GM23248 (cell line): ENCODE data around the gene LPIN1. TPM values are rescaled to one million over a fixed set of nuclear protein-coding genes. Genes with fewer than 3 reads are reported as not detected.

Source experiments
- DNase-seq: peaks from one replicate; pipeline ENCODE4 v3.0.0-alpha.2; 2015
- H2AFZ ChIP-seq: fragments of 200-600 bp; sonication (generic); 2 replicates; pipeline ENCODE4 v1.6.1; 2016; ENCODE audit warnings: antibody characterized with exemption
- H3F3A ChIP-seq: fragments of 200-600 bp; sonication (generic); 2 replicates; pipeline ENCODE4 v1.6.1; 2016; ENCODE audit warnings: mild to moderate bottlenecking, antibody characterized with exemption, mixed run types; ENCODE audit not compliant: insufficient read depth
- H3K27ac ChIP-seq: fragments of 200-600 bp; sonication (generic); 2 replicates; pipeline ENCODE4 v1.5.1; 2016; ENCODE audit warnings: mild to moderate bottlenecking
- H3K27me3 ChIP-seq: fragments of 200-600 bp; sonication (generic); replicated peaks from 2 replicates; pipeline ENCODE4 v1.6.1; 2016; ENCODE audit warnings: mild to moderate bottlenecking; ENCODE audit not compliant: insufficient read depth
- H3K36me3 ChIP-seq: fragments of 200-600 bp; sonication (generic); 2 replicates; pipeline ENCODE4 v1.6.1; 2016; ENCODE audit warnings: low read depth, mild to moderate bottlenecking
- H3K4me1 ChIP-seq: fragments of 200-600 bp; sonication (generic); 2 replicates; pipeline ENCODE4 v1.6.1; 2016; ENCODE audit warnings: mild to moderate bottlenecking; ENCODE audit not compliant: insufficient read depth
- H3K4me2 ChIP-seq: fragments of 200-600 bp; sonication (generic); one replicate; pipeline ENCODE4 v1.6.1; 2016; ENCODE audit warnings: mild to moderate bottlenecking; ENCODE audit not compliant: unreplicated experiment
- H3K4me3 ChIP-seq: fragments of 200-600 bp; sonication (generic); 2 replicates; pipeline ENCODE4 v1.5.1; 2016; ENCODE audit warnings: mild to moderate bottlenecking
- H3K79me2 ChIP-seq: fragments of 200-600 bp; sonication (generic); 2 replicates; pipeline ENCODE4 v1.6.1; 2016; ENCODE audit warnings: mild to moderate bottlenecking; ENCODE audit not compliant: insufficient read depth
- H3K9ac ChIP-seq: fragments of 200-600 bp; sonication (generic); 2 replicates; pipeline ENCODE4 v1.6.1; 2016; ENCODE audit warnings: mild to moderate bottlenecking
- H3K9me2 ChIP-seq: fragments of 200-600 bp; sonication (generic); 2 replicates; pipeline ENCODE4 v1.6.1; 2016; ENCODE audit warnings: mixed run types, mild to moderate bottlenecking, moderate library complexity; ENCODE audit not compliant: insufficient read depth
- H3K9me3 ChIP-seq: fragments of 200-600 bp; sonication (generic); one replicate; pipeline ENCODE4 v1.6.1; 2017; ENCODE audit warnings: low read depth
- H4K20me1 ChIP-seq: fragments of 200-600 bp; sonication (generic); 2 replicates; pipeline ENCODE4 v1.6.0; 2016; ENCODE audit not compliant: insufficient read depth
- EZH2 ChIP-seq: fragments of 200-600 bp; sonication (generic); IDR thresholded peaks from 2 replicates; pipeline ENCODE4 v1.6.1; 2018; ENCODE audit warnings: antibody characterized with exemption, mild to moderate bottlenecking; ENCODE audit not compliant: insufficient read depth, poor library complexity, severe bottlenecking
- EZH2phosphoT487 ChIP-seq: fragments of 200-600 bp; sonication (generic); IDR thresholded peaks from 2 replicates; pipeline ENCODE4 v1.6.1; 2018; ENCODE audit warnings: antibody characterized with exemption, moderate library complexity, mild to moderate bottlenecking, low read depth; ENCODE audit not compliant: insufficient read depth
- WGBS, 2 experiments: methylation state at CpG; one replicate each; pipeline ENCODE4 v1.1.6; 2015 to 2017; ENCODE audit warnings: low lambda C conversion rate in 2 of 2, low coverage in 1 of 2; ENCODE audit errors: missing lambda C conversion rate in 2 of 2; 5-methylcytosine and 5-hydroxymethylcytosine counted together
- in situ Hi-C: fragments of 300-500 bp; cut with MboI; formaldehyde crosslinking; loops from 2 replicates; pipeline ENCODE4 v1.15.0; 2020
- polyA plus RNA-seq: library from polyadenylated mRNA; unstranded; fragments of >200 nt; fragmentation: Nextera tagmentation; extraction: Ambion mirVana; gene quantifications from 2 replicates; pipeline ENCODE4 v1.2.1, GENCODE V29; 2016
- total RNA-seq: library from RNA; depleted of rRNA; stranded (reverse); fragments of >200 nt; shearing (Covaris generic); gene quantifications from 2 replicates; pipeline ENCODE4 v1.2.3, GENCODE V29; 2014

Gene LPIN1
- total and polyA plus RNA-seq, 2 experiments from 2014 or later: 11.2 to 12.6 TPM

GRCh38 chr2:11746807-11747459 is 501 bp downstream of the LPIN1 start:
- Histone ChIP-seq H3K79me2 (peaks cover 51% of the 10 kb centered on the region), H2AFZ (peak overlapping the region; percentile 65)
- TF ChIP-seq EZH2phosphoT487 (no peak), EZH2 (no peak)

DNA sequence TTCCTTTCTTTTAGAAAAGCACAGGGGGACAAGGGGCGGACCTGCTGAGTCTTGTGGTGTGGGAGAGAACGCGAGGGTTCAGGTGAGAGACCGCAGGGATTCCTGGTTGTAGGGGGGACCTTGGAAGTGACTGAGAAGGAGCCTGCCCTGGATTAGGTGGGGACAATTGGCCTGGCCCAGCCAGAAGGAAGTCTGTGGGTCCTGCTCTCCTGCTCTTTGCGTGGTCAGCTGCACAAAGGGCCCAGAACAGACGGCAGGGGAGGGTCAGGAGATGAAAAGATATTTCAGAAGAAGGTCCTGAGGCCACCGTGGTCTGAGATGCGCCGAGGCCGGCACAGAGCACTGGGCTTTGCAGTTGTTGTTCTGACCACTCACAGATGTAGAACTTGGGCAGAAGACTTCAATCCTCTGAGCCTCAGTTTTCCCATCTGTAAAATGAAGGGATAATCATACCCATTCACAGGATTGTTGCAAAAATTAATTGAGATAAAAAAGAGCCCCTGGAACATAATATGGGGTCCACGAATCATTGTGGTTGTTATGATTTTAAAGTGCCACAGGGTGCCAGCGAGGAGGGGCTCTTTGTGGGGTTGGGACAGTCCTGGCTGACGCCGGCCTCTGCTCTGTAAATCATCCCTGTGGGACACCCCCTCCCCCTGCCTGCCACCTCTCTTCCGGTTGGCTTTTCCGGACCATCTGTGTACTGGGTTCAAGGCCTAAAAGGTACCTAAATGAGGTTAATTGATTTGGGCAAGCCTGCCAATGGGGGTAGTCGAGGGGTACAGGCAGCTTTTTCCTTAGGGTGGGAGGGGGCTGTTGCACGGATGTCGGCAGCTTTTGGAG is 1.8 kb downstream of the LPIN1 start:
- peak overlapping the region; percentile 80 for H3K4me2 ChIP-seq
- H4K20me1 ChIP-seq: peaks cover under 1% of the 10 kb centered on the region; the same call in 1 of the 2 replicates
- no peaks in the 10 kb centered on the region; the same call in 1 of the 2 replicates for H3F3A ChIP-seq
- no peak overlapping the region for H2AFZ ChIP-seq
- peak overlapping the region; percentile 87 for H3K9ac ChIP-seq
- H3K36me3 ChIP-seq: no peaks in the 10 kb centered on the region
- 82 to 85% methylated on average over 19 of the region's 19 CpGs for WGBS, 2 experiments
- peaks cover 6% of the 10 kb centered on the region; the same call in 1 of the 2 replicates for H3K4me1 ChIP-seq
- H3K27me3 ChIP-seq: no peaks in the 10 kb centered on the region
- no peak for DNase-seq
- no peaks in the 10 kb centered on the region for H3K9me3 ChIP-seq
- peaks cover 61% of the 10 kb centered on the region for H3K79me2 ChIP-seq
- no peaks in the 10 kb centered on the region for H3K9me2 ChIP-seq
- in situ Hi-C loops: no loop called here
- H3K4me3 ChIP-seq: peak overlapping the region; percentile 75; the same call in 1 of the 2 replicates
- TF ChIP-seq EZH2phosphoT487: no peak
- TF ChIP-seq EZH2: no peak
- no peak overlapping the region for H3K27ac ChIP-seq

More at GRCh38 chr2:11746807-11747459, 501 bp downstream of the LPIN1 start:
- H3K9me3 ChIP-seq: no peaks in the 10 kb centered on the region
- H3K36me3 ChIP-seq: no peaks in the 10 kb centered on the region
- H3K4me1 ChIP-seq: peaks cover 6% of the 10 kb centered on the region; the same call in 1 of the 2 replicates
- peak overlapping the region; percentile 80 for H3K4me2 ChIP-seq
- H3K9ac ChIP-seq: peak overlapping the region; percentile 87
- WGBS, 2 experiments: 2% methylated on average over 16 to 36 of the region's 42 CpGs
- H3K27me3 ChIP-seq: no peaks in the 10 kb centered on the region
- no peaks in the 10 kb centered on the region for H3F3A ChIP-seq
- peak overlapping the region; percentile 40 for H3K27ac ChIP-seq
- no peaks in the 10 kb centered on the region for H3K9me2 ChIP-seq
- DNase-seq: peak; percentile 53
- peak overlapping the region; percentile 75 for H3K4me3 ChIP-seq
- H4K20me1 ChIP-seq: no peaks in the 10 kb centered on the region
- in situ Hi-C loops: no loop called here

GRCh38 chr2:11748861-11749645 is 2.6 kb downstream of the LPIN1 start:
- no peak overlapping the region for H3K4me3 ChIP-seq
- H3K4me1 ChIP-seq: peaks cover 13% of the 10 kb centered on the region
- H3K36me3 ChIP-seq: no peaks in the 10 kb centered on the region
- peaks cover 69% of the 10 kb centered on the region for H3K79me2 ChIP-seq
- TF ChIP-seq EZH2phosphoT487: no peak
- TF ChIP-seq EZH2: no peak
- no peak overlapping the region for H3K27ac ChIP-seq
- peaks cover 9% of the 10 kb centered on the region; the same call in 1 of the 2 replicates for H4K20me1 ChIP-seq
- no peak overlapping the region for H2AFZ ChIP-seq
- H3K9me2 ChIP-seq: no peaks in the 10 kb centered on the region
- 95 to 96% methylated on average over 13 of the region's 13 CpGs for WGBS, 2 experiments
- in situ Hi-C loops: no loop called here
- no peaks in the 10 kb centered on the region for H3K27me3 ChIP-seq
- H3K9me3 ChIP-seq: no peaks in the 10 kb centered on the region
- DNase-seq: no peak
- no peak overlapping the region for H3K9ac ChIP-seq
- no peak overlapping the region for H3K4me2 ChIP-seq
- H3F3A ChIP-seq: no peaks in the 10 kb centered on the region; the same call in 1 of the 2 replicates

DNA sequence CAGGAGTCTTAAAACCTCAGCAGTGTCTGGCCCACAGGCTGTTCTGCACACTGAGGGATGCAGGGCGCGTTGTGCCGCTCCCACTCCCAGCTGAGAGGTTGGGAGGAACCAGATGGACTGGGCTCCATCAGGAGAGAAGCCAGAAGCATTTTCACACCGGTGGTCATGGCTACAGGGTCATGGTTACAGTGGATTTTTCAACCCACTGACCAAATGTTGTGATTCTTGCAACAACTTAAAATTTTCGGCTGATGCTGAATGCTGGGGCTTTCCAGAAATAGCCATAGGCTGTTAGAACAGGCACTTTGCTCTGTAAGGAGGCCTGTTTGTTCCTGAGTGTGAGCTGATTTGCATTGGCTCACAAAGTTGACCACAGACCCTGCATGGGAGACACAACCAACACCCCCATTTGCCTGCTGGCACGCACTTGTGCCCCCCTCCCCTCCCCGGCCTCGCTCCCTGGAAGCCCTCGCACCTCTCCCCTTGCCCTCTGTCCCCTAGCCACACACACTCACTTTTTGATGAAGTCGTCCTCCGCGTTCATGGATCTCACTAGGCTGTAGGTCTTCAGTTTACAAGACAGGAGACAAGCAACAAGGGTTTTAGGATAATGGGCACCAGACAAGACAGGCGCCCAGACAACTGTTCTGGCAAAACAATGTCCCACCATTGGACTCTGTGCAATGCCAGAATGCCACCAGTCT is 3.4 kb downstream of the LPIN1 start:
- no peak overlapping the region for H3K4me3 ChIP-seq
- H3K27ac ChIP-seq: no peak overlapping the region
- no peak for DNase-seq

More for the DNA sequence above, 3.4 kb downstream of the LPIN1 start:
- TF ChIP-seq EZH2phosphoT487 (no peak), EZH2 (no peak)
- in situ Hi-C loops: no loop called here
- 78 to 83% methylated on average over 10 to 13 of the region's 13 CpGs for WGBS, 2 experiments
- no peak overlapping the region for H2AFZ ChIP-seq
- H3K4me1 ChIP-seq: peaks cover 21% of the 10 kb centered on the region
- H3K79me2 ChIP-seq: peaks cover 74% of the 10 kb centered on the region
- H3K9me3 ChIP-seq: no peaks in the 10 kb centered on the region
- H3F3A ChIP-seq: no peaks in the 10 kb centered on the region; the same call in 1 of the 2 replicates
- no peak overlapping the region for H3K4me2 ChIP-seq
- H3K27me3 ChIP-seq: no peaks in the 10 kb centered on the region
- H3K36me3 ChIP-seq: no peaks in the 10 kb centered on the region
- H4K20me1 ChIP-seq: peaks cover 10% of the 10 kb centered on the region; the same call in 1 of the 2 replicates
- H3K9ac ChIP-seq: no peak overlapping the region
- no peaks in the 10 kb centered on the region for H3K9me2 ChIP-seq
